NCI-H1436 (cell line): ENCODE results near the gene TMEM150B.

Source experiments
- DNase-seq: peaks from one replicate; lab custom pipeline; 2025; lab: John Stamatoyannopoulos, UW

Gene TMEM150B

DNA sequence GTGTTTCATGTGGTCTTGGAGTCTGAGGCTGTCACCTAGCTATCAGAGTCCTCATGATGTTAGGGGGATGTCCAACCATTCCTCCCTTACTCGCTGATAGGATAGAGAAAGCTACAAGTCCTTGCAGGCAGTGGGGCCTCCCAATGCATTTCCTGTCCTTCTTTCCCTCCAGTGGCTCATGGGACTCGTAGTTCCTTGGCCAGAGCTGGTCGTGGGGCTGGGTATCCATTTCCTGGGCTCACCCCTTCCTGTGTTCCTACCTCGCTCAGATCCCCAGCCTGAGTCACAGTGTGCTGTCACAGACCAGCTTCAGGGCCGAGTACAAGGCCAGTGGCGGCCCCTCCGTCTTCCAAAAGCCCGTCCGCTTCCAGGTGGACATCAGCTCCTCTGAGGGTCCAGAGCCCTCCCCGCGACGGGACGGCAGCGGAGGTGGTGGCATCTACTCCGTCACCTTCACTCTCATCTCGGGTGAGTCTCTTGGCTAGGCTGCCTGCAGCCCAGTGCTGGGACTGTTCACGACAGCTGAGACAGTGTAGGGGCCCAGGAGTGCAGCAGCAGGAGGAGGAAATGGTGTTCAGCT, 19.1 kb downstream of the TMEM150B start:
- no peak for DNase-seq

DNA sequence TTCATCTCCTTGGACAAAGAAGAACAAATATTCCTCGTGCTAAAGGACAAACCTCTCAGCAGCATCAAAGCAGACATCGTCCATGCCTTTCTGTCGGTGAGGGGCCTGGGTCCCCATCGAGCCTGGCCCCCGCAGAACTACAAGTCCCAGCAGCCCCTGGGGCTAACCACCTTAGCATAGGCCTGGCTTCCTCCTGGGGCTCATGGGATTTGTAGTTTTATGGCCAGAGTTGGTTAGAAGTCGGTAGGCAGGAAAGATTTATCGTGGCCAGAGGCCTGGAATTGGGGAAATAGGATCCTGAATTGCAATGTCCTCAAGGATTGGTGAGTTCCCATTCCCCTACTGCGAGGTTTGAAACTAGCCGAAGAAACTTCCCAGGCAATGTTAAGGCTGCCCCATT, 19.6 kb downstream of the TMEM150B start:
- DNase-seq, result peak; percentile 40

DNA sequence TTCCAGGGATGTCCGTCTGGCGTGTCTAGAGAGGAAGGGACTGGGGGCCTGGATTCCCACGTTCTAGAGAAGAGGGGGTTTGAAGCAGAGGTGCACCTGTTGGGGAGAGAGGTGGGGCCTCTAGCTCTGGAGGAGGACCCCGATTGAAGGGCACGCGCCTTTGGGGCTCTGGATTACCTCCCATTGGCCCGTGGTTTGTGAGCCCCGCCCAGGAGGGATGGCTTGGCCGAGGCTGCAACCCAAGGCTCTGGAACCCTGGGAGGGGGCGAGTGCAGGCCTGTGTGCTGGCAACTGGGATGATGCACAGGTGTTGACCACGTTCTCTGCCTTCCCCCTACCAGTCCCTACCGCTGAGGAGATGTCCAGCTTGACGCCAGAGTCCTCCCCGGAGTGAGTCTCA, 20.2 kb downstream of the TMEM150B start:
- no peak for DNase-seq

DNA sequence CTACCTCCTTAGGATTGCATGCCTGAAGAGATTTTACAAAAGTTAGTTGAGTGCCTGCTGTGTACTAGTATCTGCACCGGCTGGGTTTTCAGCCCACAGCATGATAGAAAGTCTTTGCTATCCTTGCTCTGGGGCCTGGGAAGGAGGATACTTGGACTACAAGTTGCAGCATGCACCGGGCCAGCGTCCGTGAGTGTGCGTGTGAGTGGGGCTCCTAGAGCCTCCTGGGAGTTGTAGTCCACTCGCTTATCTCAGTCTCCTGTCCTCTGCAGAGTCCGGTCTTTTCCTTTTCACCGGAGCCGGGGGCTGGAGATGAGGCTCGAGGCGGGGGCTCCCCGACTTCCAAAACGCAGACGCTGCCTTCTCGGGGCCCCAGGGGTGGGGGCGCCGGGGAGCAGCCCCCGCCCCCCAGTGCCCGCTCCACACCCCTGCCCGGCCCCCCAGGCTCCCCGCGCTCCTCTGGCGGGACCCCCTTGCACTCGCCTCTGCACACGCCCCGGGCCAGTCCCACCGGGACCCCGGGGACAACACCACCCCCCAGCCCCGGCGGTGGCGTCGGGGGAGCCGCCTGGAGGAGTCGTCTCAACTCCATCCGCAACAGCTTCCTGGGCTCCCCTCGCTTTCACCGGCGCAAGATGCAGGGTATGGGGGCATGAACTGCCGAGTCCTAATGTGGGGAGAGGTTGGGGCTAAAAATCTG, 20.7 kb downstream of the TMEM150B start:
- no peak for DNase-seq

DNA sequence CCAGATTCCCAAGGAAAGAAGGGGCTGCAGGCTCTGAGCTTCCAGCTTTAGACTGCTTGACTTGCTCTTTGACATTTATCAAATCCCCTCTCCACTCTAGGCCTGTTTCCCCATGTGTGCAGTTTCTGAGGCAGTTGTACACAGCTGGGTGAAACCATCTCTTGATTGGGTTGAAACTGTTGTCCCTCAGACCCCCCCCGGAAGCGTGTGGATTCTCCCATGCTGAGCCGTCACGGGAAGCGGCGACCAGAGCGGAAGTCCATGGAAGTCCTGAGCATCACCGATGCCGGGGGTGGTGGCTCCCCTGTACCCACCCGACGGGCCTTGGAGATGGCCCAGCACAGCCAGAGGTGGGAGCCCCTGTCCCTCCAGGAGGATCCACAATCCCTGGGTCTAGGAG, 21.7 kb downstream of the TMEM150B start:
- no peak for DNase-seq

DNA sequence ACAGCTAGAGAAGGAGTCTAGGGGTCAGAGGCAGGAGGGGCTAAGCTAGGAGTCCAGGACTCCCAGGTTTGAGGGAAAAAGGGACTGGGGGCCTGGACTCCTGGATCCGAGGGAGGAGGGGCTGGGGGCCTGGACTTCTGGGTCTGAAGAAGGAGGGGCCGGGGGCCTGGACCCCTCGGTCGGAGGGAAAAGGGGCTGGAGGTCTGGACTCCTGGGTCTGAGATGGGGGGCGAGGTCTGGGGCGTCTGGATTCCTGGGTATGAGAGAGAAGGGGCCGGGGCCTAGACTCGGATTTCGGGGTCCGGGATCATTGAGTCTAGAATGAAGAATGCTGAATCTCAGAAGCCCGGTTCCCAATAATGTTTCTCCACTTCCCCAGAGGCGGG, 22.8 kb downstream of the TMEM150B start:
- no peak for DNase-seq

DNA sequence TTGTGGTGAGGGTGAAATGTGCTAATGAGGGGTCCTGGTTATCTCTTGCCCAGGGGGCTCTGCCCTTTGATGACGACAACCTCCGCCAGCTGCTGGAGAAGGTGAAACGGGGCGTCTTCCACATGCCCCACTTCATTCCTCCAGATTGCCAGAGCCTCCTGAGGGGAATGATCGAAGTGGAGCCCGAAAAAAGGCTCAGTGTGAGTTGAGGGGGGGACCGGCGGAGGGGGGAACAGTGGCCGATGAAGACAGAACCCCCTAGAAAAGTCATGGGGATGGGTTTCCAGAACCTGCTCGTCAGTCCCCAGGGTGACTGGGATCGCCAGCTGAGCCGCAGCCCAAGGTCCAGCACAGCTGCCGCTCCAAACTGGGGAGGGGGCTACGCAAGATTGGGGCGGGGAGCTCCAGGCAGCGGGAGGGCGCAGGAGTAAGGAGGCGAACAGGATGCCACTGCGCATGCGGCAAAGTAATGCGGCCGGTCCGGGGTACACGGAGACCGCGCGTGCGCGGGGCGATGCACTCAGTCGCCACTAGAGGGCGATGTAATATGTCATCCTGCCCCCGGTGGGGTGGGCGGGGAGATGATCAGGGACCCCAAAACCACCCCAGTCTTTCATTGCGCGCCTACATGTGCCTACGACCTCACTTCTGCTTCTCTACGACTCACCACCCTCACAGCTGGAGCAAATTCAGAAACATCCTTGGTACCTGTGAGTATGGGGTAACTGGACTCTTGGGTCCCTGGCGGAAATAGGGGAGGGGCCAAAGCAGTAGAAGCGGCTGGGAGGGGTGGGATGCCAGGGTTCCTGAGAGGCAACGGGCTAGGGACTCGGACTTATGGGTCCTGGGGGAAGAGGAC, 23.5 kb downstream of the TMEM150B start:
- peak; percentile 83 for DNase-seq

DNA sequence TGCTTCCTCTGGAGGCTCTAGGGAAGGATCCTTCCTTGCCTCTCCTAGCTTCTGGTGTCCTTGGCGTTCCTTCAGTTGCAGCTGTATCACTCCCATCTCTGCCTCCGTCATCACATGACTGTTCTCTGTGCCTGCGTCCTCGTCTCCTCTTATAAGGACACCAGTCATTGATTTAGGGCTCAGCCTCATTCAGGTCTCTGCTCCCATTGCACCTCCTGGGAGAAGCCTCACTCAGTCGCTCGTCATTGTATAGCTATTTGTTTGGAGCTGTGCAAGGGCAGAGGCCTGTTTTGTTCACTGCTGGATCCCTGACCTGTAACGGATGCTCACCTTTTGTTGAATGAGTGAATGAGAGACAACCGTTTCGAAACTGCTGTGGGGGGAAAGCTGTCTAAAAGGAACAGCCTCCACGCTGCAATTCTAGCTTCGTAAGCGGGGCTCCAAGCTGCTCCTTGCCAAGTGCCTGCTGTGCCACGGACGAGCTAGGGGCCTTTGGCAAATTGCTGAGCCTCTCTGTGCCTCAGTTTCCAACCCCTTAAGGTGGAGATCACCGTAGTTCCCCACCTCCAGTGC, 24.2 kb downstream of the TMEM150B start:
- no peak for DNase-seq

DNA sequence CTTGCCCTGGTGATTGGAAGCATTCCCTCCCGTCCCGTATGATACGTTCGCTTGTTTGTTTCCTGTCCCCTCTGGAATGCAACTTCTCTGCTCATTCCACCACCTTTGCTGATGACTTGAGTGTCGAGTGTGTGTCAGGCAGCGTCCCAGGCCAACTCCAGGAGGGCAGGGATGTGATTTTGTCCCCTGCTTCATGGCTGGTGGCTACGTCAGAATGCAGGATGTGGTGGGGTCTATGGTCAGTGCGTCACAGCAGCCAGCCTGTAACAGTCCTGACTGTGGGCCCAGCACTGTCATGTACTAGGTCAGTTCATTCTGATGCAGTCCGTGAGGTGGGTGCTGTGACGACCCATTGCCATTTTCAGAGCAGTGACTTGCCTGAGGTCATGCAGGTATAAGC, 25.1 kb downstream of the TMEM150B start:
- no peak for DNase-seq

DNA sequence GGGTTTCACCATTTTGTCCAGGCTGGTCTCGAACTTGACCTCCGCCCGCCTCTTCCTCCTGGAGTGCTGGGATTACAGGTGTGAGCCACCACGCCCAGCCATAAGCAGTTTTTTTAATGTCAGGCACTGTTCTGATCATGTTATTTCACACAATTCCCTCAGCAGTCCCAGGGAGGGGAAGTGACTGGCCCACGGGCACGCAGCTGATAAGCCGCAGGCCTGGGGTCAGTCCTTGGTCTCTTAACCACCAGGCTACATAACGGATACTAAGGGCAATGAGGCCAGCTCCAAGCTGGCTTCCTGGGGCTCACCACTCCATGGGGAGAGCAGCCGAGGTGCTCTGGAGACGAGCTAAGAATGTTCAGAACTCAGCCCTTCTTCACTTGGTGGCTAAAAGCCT, 27.9 kb downstream of the TMEM150B start:
- DNase-seq, result no peak

DNA sequence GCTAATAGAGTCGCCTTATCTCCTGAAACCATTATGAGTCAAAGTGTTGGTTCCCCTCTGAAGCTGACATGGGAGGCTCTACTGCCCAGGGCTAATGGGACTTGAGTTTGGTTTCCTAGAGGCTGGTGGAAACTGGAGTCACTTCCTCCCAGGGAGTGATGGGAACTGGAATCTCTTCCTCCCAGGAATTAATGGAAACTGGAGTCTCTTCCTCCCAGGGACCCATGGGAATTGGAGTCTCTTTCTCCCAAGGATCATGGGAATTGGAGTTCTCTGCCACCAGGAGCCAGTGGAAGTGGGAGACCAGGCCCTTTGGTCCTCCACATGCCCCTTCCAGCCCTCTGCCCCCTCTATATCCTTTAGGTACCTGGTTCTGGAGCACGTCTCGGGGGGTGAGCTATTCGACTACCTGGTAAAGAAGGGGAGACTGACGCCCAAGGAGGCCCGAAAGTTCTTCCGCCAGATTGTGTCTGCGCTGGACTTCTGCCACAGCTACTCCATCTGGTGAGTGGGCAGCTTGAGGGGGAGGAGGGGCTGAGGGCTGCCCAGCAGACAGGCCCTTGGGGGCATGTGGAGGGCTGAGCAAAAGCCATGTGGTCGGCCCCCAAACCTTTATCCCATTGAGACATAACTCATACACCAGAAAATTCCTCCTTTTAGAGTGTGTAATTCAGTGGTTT, 35.9 kb downstream of the TMEM150B start:
- DNase-seq, result no peak

DNA sequence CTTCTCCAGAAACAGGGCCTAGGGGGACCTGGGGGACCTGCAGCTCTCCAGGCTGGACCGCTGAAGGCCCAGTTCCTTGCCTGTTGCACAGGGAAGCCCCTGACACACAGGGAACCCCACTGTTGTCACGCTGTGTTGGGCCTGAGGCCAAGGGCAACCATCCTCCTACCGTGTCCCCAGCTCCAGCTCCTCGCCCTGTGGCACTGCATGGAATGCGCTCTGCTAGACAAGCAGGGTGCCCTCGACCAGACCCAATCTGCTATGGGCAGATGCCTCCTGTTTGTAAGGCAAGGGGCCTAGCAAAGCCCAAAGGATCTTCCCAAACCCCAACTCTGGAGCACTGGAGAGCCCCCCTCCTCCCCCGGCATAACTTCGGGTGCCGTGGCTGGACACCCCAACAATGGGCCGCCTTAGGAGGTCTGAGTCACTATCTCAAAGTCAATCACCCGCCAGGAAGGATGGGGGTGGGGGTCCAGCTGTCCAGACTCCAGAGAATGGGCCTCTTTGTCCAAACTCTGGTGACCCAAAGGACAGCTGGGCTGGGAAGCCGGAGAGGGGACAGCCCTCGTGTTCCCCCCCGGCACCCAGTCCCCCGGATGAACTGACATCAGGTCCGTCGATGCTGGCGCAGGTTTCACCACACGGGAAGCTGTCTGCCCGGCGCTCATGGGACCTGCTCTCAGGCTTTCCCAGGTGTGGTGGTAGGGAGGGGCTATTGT, 37.6 kb downstream of the TMEM150B start:
- no peak for DNase-seq

DNA sequence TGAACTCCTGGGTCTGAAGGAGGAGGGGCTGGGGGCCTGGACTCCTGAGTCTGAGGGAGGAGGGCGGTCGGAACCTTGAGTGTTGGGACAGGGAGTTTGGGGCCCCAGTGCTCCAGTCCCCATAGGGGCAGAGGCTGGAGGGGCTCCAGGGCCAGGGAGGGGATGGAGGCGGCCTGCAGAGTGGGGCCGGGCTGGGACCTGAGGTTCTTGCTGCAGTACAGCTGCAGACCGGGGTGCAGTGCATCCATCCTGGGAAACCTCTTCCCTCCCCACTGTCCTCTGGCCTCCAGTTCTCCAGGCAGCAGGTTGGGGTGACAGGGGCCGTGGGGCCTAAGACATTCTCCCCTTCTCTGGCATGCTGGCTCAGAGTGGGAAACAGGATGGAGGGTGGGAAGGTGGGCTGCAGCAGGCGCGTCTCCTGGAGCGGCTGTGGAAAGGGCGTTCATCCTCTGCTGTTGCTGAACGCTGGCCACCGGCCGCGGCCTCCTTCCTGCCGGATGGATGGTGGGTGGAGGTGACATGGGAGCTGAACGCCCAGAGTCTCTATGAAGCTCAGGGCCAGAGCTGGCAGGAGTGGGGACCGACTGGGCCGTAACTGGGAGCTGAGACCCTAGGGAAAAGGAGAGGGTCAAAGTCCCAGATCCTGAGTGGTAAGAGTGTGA, 39.8 kb downstream of the TMEM150B start:
- DNase-seq, result no peak

DNA sequence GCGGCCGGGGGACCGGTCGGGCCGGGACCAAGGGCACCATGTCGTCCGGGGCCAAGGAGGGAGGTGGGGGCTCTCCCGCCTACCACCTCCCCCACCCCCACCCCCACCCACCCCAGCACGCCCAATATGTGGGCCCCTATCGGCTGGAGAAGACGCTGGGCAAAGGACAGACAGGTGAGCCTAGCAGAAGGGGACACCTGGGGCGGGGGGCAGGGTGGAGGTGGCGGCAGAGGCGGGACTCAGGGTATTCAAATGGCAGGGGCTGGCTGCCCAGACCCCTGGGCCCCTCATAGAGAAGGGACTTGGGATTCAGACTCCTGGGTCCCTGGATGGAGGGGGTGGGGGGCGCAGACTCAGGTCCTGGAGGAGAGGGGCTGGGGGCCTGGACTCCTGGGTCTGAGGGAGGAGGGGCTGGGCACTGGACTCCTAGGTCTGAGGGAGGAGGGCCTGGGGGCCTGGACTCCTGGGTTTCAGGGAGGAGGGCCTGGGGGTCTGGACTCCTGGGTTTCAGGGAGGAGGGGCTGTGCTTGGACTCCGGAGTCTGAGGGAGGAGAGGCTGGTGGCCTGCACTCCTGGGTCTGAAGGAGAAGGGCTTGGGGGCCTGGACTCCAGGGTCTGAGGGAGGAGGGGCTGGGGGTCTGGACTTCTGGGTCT, 40.6 kb downstream of the TMEM150B start:
- no peak for DNase-seq

DNA sequence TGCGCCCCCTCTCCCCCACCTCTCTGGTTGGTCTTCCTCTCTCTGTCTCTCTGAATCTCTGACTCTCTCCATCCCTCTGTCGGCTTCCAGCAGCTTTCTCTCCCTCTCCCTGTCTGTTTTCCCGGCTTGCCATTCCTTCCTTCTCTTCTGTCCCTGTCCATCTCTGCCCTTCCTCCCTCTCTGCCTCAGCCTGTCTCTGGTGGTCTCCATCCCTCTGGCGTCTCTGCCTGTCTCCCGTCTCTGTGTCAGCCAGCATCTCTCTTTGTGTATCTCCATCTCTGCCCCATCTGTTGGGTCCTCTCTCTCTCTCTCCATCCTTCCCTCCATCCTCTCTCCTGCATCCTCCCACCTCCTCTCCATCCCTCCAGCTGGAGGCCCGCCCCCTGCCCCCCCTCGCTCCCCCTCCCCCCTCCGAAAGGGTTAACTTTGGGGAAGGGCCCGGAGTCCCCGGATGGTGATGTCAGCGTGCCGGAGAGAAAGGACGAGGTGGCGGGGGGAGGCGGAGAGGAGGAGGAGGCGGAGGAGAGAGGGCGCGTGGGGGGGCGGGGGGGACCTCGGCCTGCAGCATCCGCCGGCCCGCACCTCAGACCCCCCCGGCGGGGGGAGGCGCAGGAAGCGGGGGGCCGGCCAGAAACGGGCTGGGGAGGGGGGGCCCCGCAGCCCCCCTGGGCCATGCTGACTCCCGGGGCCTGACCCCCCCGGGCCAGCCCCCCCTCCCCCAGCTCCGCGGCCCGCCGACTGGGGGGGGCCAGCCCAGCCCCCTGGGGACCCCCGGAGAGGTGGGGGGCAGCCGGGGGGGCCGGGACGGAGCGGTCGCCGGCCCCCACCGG, 41.4 kb downstream of the TMEM150B start, which contains the start of gene BRSK1:
TSS of gene BRSK1 (plus strand) at position 450 of the 830 bp plus-strand sequence. CDS start 446 bp downstream, outside the sequence.
- peak; percentile 93 for DNase-seq

DNA sequence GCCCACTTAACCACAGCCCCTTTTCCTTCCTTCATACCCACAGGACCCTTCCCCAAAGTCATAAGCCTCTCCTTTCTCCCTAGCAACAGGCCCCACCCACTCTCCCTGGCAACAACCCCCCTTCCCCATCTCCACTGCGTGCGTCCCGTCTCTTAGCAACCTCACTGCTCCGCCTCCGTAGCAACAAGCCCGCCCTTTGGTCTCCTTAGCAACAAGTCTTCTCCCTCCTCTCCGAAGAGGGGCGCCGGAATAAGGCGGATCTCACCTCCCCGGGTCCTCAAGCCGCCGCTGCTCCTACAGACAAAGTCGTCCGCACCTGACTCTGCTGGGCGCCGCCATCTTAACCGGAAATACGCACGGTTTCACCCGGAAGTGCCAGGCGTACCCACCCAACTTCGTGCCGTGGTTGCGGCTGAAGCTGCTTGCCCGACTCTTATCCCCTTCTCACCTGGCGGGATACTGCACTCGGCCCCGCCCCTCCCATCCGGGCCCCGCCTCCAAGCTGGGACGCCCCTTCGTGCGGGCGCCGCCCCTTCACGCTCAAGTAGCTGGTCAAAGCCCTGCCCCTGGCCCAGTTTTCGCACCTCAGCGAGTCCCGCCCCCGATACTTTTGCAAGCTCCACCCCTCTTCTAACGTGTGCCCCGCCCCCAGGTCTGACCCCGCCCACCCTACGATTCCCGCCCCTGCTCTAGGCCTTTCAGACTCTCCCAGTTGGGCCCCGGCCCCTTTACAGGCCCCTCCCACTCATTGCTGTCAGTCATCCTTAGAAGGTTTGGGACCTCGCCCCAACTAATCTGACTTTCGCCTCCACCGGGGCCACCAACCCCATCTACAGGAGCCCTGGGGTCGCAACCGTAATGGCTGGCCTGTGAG, 45.1 kb downstream of the TMEM150B start, which contains the start of gene HSPBP1:
TSS of gene HSPBP1 (minus strand) at position 341 of the 874 bp plus-strand sequence. CDS start 502 bp downstream, outside the sequence.
- peak; percentile 99 for DNase-seq

DNA sequence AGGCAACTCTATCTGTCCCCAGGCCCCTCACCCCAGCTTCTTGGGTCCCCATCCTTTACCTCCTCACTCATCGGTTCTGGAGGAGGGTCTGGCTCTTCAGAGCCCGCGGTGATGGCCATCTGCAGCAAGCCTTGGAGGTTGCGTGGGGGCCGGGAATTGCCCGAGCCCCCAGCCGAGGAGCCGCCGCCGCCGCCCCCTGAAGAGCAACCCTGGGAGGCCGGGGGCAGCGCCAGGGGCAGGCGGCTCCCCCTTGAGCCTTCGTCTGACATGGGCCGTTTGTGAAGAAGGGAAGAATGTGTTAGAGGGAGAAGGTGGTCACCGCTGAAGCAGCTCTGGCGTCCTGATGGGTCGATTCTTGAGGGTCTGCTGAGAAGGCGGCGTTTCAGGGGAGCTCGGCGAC, 45.8 kb downstream of the TMEM150B start:
- DNase-seq, result no peak
